A549 (cell line): ENCODE measurements around the gene TPM4. TPM values are rescaled to one million over a fixed set of nuclear protein-coding genes. Genes with fewer than 3 reads are reported as not detected.

ENCODE experiments used
- ATAC-seq, 2 experiments: fragments of 200-7000 bp in 1 of 2; fragments of >200 bp in 1 of 2; cut with Nextera tagmentation in 1 of 2; cut with Tn5 transposase in 1 of 2; 3 replicates each; pipeline versions ENCODE4 v1.8.0 to v1.9.1; 2018 to 2020; ENCODE audit warnings: mild to moderate bottlenecking in 1 of 2, moderate library complexity in 1 of 2
- CTCF ChIA-PET: fragments of 300-600 bp; sonication (Branson Sonifier 250); formaldehyde crosslinking; extraction: SDS; loops from one replicate; lab custom pipeline; 2021; ENCODE audit warnings: antibody characterized with exemption, inconsistent platforms; lab: Yijun Ruan, JAX
- POLR2A ChIA-PET: fragments of 350-600 bp; formaldehyde crosslinking; extraction: SDS; loops from one replicate; lab custom pipeline; 2021; ENCODE audit warnings: antibody characterized with exemption, inconsistent platforms; lab: Yijun Ruan, JAX
- DNase-seq, 2 experiments: peaks; one replicate each; pipeline versions ENCODE4 v3.0.0 to v3.0.0-alpha.2; 2011 to 2016; ENCODE audit warnings: low read depth in 1 of 2, low spot score in 1 of 2
- FAIRE-seq: peaks from 2 replicates; lab custom pipeline; 2011; peaks lifted over from hg19 to GRCh38; lab: Jason Lieb, UNC
- H3K27ac ChIP-seq, 2 experiments: fragments of >200 bp; sonication (Bioruptor Twin); formaldehyde crosslinking; 3 replicates each; pipeline ENCODE4 v1.5.1; 2016 to 2017
- H3K4me1 ChIP-seq: fragments of >200 bp; sonication (Bioruptor Twin); formaldehyde crosslinking; 3 replicates; pipeline ENCODE4 v1.6.1; 2016
- H3K4me2 ChIP-seq: fragments of >200 bp; sonication (Bioruptor Twin); formaldehyde crosslinking; 3 replicates; pipeline ENCODE4 v1.6.1; 2016
- H3K4me3 ChIP-seq: fragments of >200 bp; sonication (Bioruptor Twin); formaldehyde crosslinking; 3 replicates; pipeline ENCODE4 v1.5.1; 2016
- H3K9me3 ChIP-seq: fragments of >200 bp; sonication (Bioruptor Twin); formaldehyde crosslinking; 3 replicates; pipeline ENCODE4 v1.6.1; 2016
- BHLHE40 ChIP-seq: IDR thresholded peaks from 2 replicates; pipeline ENCODE4 v1.6.1; 2012; ENCODE audit warnings: low read depth, low read length, inconsistent platforms
- CBX2 ChIP-seq: fragments of 200-600 bp; sonication (generic); IDR thresholded peaks from 2 replicates; pipeline ENCODE4 v1.6.1; 2016; ENCODE audit warnings: low read depth, mild to moderate bottlenecking, borderline replicate concordance
- CHD2 ChIP-seq: fragments of 150-350 bp; IDR thresholded peaks from 2 replicates; pipeline ENCODE4 v1.6.1; 2014; ENCODE audit warnings: low read length; ENCODE audit not compliant: partially characterized antibody
- EHMT2 ChIP-seq: fragments of 200-600 bp; sonication (generic); IDR thresholded peaks from 2 replicates; pipeline ENCODE4 v1.6.1; 2016; ENCODE audit warnings: antibody characterized with exemption, low read depth, mild to moderate bottlenecking, moderate library complexity
- EP300 ChIP-seq, 2 experiments: fragments of >200 bp; sonication (Bioruptor Twin); formaldehyde crosslinking; IDR thresholded peaks; 2 replicates in 1 of 2; 3 replicates in 1 of 2; pipeline ENCODE4 v1.6.1; 2016 to 2017
- FOSB ChIP-seq: fragments of 250-450 bp; sonication (Bioruptor Pico); IDR thresholded peaks from 2 replicates; pipeline ENCODE4 v1.5.0; 2020; ENCODE audit warnings: mild to moderate bottlenecking, moderate library complexity
- FOXS1 ChIP-seq: fragments of 250-450 bp; sonication (Bioruptor Pico); IDR thresholded peaks from 2 replicates; pipeline ENCODE4 v1.5.0; 2020; ENCODE audit warnings: mild to moderate bottlenecking, moderate library complexity
- GATA3 ChIP-seq: IDR thresholded peaks from 2 replicates; pipeline ENCODE4 v1.6.1; 2012; ENCODE audit warnings: borderline replicate concordance
- HDAC2 ChIP-seq: fragments of 200-600 bp; sonication (generic); IDR thresholded peaks from 2 replicates; pipeline ENCODE4 v1.6.1; 2016
- HEYL ChIP-seq: fragments of 250-450 bp; sonication (Bioruptor Pico); IDR thresholded peaks from 2 replicates; pipeline ENCODE4 v1.8.0; 2021; ENCODE audit warnings: mild to moderate bottlenecking, moderate library complexity
- HOXA7 ChIP-seq: fragments of 250-450 bp; sonication (Bioruptor Pico); IDR thresholded peaks from 2 replicates; pipeline ENCODE4 v1.5.0; 2020; ENCODE audit warnings: mild to moderate bottlenecking, moderate library complexity
- HOXB13 ChIP-seq: fragments of 250-450 bp; sonication (Bioruptor Pico); IDR thresholded peaks from 2 replicates; pipeline ENCODE4 v1.5.0; 2020; ENCODE audit warnings: low read depth, mild to moderate bottlenecking, moderate library complexity
- JUN ChIP-seq, 2 experiments: fragments of >200 bp; sonication (Bioruptor Twin); formaldehyde crosslinking; IDR thresholded peaks; 2 replicates in 1 of 2; 3 replicates in 1 of 2; pipeline ENCODE4 v1.6.1; 2016 to 2017
- KDM5A ChIP-seq: fragments of 200-600 bp; sonication (generic); IDR thresholded peaks from 2 replicates; pipeline ENCODE4 v1.6.1; 2016; ENCODE audit warnings: antibody characterized with exemption, mild to moderate bottlenecking
- MAZ ChIP-seq: fragments of 150-350 bp; IDR thresholded peaks from 2 replicates; pipeline ENCODE4 v1.6.1; 2014; ENCODE audit warnings: antibody characterized with exemption, low read depth, low read length, borderline replicate concordance
- NFE2L2 ChIP-seq: fragments of 150-350 bp; conservative IDR thresholded peaks from 2 replicates; pipeline ENCODE4 v1.6.1; 2014; ENCODE audit warnings: low read length
- PHF8 ChIP-seq: fragments of 200-600 bp; sonication (generic); IDR thresholded peaks from 2 replicates; pipeline ENCODE4 v1.6.1; 2016; ENCODE audit warnings: low read depth, mild to moderate bottlenecking, antibody characterized with exemption, moderate library complexity, borderline replicate concordance
- RAD21 ChIP-seq, 2 experiments: fragments of >200 bp in 1 of 2; sonication (Bioruptor Twin) in 1 of 2; formaldehyde crosslinking in 1 of 2; IDR thresholded peaks in 1 of 2; conservative IDR thresholded peaks in 1 of 2; 2 replicates in 1 of 2; 3 replicates in 1 of 2; pipeline ENCODE4 v1.6.1; 2012 to 2018; ENCODE audit warnings: inconsistent platforms in 1 of 2
- RCOR1 ChIP-seq: fragments of 150-350 bp; IDR thresholded peaks from 2 replicates; pipeline ENCODE4 v1.6.1; 2014; ENCODE audit warnings: antibody characterized with exemption, low read length, low read depth
- RFX5 ChIP-seq: fragments of 450-650 bp; IDR thresholded peaks from 2 replicates; pipeline ENCODE4 v1.7.1; 2014; ENCODE audit warnings: antibody characterized with exemption, mild to moderate bottlenecking, moderate library complexity
- TFCP2L1 ChIP-seq: fragments of 250-450 bp; sonication (Bioruptor Pico); IDR thresholded peaks from 2 replicates; pipeline ENCODE4 v1.5.0; 2021; ENCODE audit warnings: mild to moderate bottlenecking
- ZC3H11A ChIP-seq: fragments of 450-650 bp; IDR thresholded peaks from 2 replicates; pipeline ENCODE4 v1.6.1; 2014; ENCODE audit warnings: antibody characterized with exemption, mild to moderate bottlenecking
- ZFP36 ChIP-seq: fragments of 450-650 bp; IDR thresholded peaks from 2 replicates; pipeline ENCODE4 v1.6.1; 2014; ENCODE audit warnings: borderline replicate concordance; ENCODE audit not compliant: partially characterized antibody
- ZNF302 ChIP-seq: fragments of 250-450 bp; sonication (Bioruptor Pico); IDR thresholded peaks from 2 replicates; pipeline ENCODE4 v1.9.0; 2021; ENCODE audit warnings: inconsistent platforms, mild to moderate bottlenecking, moderate library complexity
- WGBS: methylation state at CpG from one replicate; pipeline ENCODE4 v1.1.6; 2017; ENCODE audit errors: missing lambda C conversion rate; 5-methylcytosine and 5-hydroxymethylcytosine counted together
- polyA plus RNA-seq, 4 experiments: library from polyadenylated mRNA; depleted of rRNA in 3 of 4; stranded (reverse); fragments of >200 nt; fragmentation: RNase III in 1 of 4; extraction: RNeasy Plus Mini Kit Qiagen cat#74134 plus additional on column Dnase treatment in 1 of 4; gene quantifications; 2 replicates in 3 of 4; 3 replicates in 1 of 4; pipeline ENCODE4 v1.2.3, GENCODE V29; 2011 to 2017
- TF ChIP-seq, protein P1 (sequence below): IDR thresholded peaks from 2 replicates; pipeline ENCODE4 v1.6.1; 2012; ENCODE audit warnings: low read depth, borderline replicate concordance
- TF ChIP-seq, protein P2 (sequence below): fragments of 150-350 bp; IDR thresholded peaks from 2 replicates; pipeline ENCODE4 v1.6.1; 2014; ENCODE audit warnings: low read depth, mild to moderate bottlenecking, low read length
- TF ChIP-seq, protein P3 (sequence below): fragments of >200 bp; sonication (Bioruptor Twin); formaldehyde crosslinking; IDR thresholded peaks from 2 replicates; pipeline ENCODE4 v1.6.1; 2016
- TF ChIP-seq, protein P4 (sequence below): fragments of 250-450 bp; sonication (Bioruptor Pico); IDR thresholded peaks from 2 replicates; pipeline ENCODE4 v1.5.0; 2020; ENCODE audit warnings: low read depth, mild to moderate bottlenecking, moderate library complexity
- TF ChIP-seq, protein P5 (sequence below): IDR thresholded peaks from 2 replicates; pipeline ENCODE4 v1.6.1; 2012
- TF ChIP-seq, protein P6 (sequence below): IDR thresholded peaks from 2 replicates; pipeline ENCODE4 v1.6.1; 2012

The TPM4 gene
- polyA plus RNA-seq, 2 of the 4 experiments (the other 2 are of a cell fraction) = 777 to 860 TPM

DNA sequence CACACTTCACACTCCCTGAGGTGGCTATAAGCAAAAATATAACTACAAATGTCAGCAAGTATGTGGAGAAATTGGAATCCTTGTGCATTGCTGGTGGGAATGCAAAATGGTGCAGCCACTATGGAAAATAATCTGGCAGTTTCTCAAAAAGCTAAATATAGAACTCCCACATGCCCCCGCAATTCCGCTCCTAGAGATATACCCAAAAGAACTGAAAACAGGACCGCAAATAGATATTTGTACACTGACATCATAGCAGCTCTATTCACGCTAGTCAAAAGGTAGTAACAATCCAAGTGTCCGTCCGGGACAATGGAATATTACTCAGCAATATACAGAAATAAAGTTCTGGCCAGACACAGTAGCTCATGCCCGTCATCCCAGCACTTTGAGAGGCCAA lies 31.5 kb upstream of the TPM4 start:
- ATAC-seq (no peak), FAIRE-seq (no peak), DNase-seq (no peak)
- ChIA-PET CTCF (interaction anchor here (0.6 to 1.4 kb wide), 5 partner anchors 10 to 1426 kb away, joined by 3 to 4 read pairs (median 3); partner anchors contain the start of gene FAM32A), POLR2A (no interaction called here)
- H3K4me3 ChIP-seq = no peak overlapping the region
- TF ChIP-seq HEYL (CRISPR knock-in tag) (no peak), FOSB (CRISPR knock-in tag) (no peak), HOXA7 (no peak), CBX2 (no peak), HOXB13 (CRISPR knock-in tag) (no peak), ZFP36 (no peak), FOXS1 (CRISPR knock-in tag) (no peak), RAD21 (conservative IDR thresholded peaks at IDR 0.05 in 1 of 2, IDR thresholded peaks at IDR 0.05 in 1 of 2) (no peak), ZNF302 (CRISPR knock-in tag) (no peak), HDAC2 (no peak), PHF8 (no peak)
- TF ChIP-seq, protein P1, sequence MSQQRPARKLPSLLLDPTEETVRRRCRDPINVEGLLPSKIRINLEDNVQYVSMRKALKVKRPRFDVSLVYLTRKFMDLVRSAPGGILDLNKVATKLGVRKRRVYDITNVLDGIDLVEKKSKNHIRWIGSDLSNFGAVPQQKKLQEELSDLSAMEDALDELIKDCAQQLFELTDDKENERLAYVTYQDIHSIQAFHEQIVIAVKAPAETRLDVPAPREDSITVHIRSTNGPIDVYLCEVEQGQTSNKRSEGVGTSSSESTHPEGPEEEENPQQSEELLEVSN = no peak
- TF ChIP-seq, protein P2, sequence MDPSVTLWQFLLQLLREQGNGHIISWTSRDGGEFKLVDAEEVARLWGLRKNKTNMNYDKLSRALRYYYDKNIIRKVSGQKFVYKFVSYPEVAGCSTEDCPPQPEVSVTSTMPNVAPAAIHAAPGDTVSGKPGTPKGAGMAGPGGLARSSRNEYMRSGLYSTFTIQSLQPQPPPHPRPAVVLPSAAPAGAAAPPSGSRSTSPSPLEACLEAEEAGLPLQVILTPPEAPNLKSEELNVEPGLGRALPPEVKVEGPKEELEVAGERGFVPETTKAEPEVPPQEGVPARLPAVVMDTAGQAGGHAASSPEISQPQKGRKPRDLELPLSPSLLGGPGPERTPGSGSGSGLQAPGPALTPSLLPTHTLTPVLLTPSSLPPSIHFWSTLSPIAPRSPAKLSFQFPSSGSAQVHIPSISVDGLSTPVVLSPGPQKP = no peak
- TF ChIP-seq, protein P3, sequence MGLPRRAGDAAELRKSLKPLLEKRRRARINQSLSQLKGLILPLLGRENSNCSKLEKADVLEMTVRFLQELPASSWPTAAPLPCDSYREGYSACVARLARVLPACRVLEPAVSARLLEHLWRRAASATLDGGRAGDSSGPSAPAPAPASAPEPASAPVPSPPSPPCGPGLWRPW = no peak
- TF ChIP-seq, protein P4, sequence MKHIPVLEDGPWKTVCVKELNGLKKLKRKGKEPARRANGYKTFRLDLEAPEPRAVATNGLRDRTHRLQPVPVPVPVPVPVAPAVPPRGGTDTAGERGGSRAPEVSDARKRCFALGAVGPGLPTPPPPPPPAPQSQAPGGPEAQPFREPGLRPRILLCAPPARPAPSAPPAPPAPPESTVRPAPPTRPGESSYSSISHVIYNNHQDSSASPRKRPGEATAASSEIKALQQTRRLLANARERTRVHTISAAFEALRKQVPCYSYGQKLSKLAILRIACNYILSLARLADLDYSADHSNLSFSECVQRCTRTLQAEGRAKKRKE (CRISPR knock-in tag) = no peak
- TF ChIP-seq, protein P5, sequence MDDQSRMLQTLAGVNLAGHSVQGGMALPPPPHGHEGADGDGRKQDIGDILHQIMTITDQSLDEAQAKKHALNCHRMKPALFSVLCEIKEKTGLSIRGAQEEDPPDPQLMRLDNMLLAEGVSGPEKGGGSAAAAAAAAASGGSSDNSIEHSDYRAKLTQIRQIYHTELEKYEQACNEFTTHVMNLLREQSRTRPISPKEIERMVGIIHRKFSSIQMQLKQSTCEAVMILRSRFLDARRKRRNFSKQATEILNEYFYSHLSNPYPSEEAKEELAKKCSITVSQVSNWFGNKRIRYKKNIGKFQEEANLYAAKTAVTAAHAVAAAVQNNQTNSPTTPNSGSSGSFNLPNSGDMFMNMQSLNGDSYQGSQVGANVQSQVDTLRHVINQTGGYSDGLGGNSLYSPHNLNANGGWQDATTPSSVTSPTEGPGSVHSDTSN = no peak
- no peaks in the 10 kb centered on the region; the same call in 2 of the 3 replicates for H3K9me3 ChIP-seq
- H3K27ac ChIP-seq = no peak overlapping the region
- H3K4me2 ChIP-seq = no peak overlapping the region
- 76% methylated on average over 7 of the region's 7 CpGs for WGBS
- peaks cover 10% of the 10 kb centered on the region for H3K4me1 ChIP-seq

DNA sequence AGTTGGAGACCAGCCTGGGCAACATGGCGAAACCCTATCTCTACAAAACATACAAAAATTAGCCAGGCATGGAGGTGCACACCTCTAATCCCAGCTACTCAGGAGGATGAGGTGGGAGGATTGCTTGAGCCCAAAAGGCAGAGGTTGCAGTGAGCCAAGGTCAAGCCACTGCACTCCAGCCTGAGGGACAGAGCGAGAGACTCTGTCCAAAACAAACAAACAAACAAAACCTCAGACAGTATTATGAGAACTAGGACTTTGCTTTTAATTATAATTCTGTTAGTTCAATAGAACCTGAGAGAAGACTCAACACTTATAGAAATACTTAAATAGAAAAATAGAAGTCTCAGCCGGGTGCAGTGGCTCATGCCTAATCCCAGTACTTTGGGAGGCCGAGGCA lies 31.1 kb upstream of the TPM4 start:
- no peaks in the 10 kb centered on the region; the same call in 2 of the 3 replicates for H3K9me3 ChIP-seq
- ATAC-seq (no peak), DNase-seq (no peak), FAIRE-seq (no peak)
- no peak overlapping the region for H3K4me3 ChIP-seq
- 62% methylated on average over 4 of the region's 4 CpGs for WGBS
- no peak overlapping the region for H3K27ac ChIP-seq
- TF ChIP-seq BHLHE40 (no peak), FOXS1 (CRISPR knock-in tag) (no peak), ZC3H11A (no peak), ZFP36 (no peak), CBX2 (no peak), HOXB13 (CRISPR knock-in tag) (no peak), ZNF302 (CRISPR knock-in tag) (no peak), EHMT2 (no peak), GATA3 (no peak), TFCP2L1 (CRISPR knock-in tag) (no peak), RCOR1 (no peak), MAZ (no peak), NFE2L2 (no peak), EP300 (IDR thresholded peaks at IDR 0.05) (no peak), KDM5A (no peak), RFX5 (no peak), CHD2 (no peak), JUN (IDR thresholded peaks at IDR 0.05) (no peak)
- TF ChIP-seq, protein P6, sequence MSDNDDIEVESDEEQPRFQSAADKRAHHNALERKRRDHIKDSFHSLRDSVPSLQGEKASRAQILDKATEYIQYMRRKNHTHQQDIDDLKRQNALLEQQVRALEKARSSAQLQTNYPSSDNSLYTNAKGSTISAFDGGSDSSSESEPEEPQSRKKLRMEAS = no peak
- TF ChIP-seq, protein P3 = no peak
- POLR2A ChIA-PET = no interaction called here
- H3K4me2 ChIP-seq = no peak overlapping the region
- CTCF ChIA-PET = interaction anchor here (0.6 to 1.4 kb wide), 4 partner anchors 10 to 1426 kb away, joined by 3 to 4 read pairs (median 3); partner anchors contain the start of gene FAM32A
- H3K4me1 ChIP-seq = peaks cover 10% of the 10 kb centered on the region
